ENCODE data around the gene TNK2.

DNA sequence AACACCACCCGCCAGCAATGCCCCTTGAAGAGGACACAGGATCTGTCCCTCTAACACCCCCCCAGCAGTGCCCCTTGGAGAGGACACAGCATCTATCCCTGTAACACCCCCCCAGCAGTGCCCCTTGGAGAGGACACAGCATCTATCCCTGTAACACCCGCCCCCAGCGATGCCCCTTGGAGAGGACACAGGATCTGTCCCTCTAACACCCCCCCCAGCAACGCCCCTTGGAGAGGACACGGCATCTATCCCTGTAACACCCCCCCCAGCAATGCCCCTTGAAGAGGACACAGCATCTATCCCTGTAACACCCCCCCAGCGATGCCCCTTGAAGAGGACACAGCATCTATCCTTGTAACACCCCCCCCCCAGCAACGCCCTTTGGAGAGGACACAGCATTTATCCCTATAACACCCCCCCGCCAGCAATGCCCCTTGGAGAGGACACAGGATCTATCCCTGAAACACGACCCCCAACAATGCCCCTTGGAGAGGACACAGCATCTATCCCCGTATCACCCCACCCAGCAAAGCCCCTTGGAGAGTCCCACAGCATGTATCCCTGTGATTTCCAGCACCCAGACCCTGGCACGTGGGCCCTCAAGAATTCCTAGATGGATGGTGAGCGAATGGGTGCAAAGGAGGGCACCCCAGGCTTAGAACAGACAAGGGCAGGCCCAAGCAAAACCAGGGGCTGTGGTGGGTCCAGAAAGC is 26.9 kb downstream of the TNK2 start:
- TF ChIP-seq, protein P1, sequence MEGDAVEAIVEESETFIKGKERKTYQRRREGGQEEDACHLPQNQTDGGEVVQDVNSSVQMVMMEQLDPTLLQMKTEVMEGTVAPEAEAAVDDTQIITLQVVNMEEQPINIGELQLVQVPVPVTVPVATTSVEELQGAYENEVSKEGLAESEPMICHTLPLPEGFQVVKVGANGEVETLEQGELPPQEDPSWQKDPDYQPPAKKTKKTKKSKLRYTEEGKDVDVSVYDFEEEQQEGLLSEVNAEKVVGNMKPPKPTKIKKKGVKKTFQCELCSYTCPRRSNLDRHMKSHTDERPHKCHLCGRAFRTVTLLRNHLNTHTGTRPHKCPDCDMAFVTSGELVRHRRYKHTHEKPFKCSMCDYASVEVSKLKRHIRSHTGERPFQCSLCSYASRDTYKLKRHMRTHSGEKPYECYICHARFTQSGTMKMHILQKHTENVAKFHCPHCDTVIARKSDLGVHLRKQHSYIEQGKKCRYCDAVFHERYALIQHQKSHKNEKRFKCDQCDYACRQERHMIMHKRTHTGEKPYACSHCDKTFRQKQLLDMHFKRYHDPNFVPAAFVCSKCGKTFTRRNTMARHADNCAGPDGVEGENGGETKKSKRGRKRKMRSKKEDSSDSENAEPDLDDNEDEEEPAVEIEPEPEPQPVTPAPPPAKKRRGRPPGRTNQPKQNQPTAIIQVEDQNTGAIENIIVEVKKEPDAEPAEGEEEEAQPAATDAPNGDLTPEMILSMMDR (IDR thresholded peaks at IDR 0.05) = no peak
- no peak for TF ChIP-seq POLR2A (IDR thresholded peaks at IDR 0.05)
